Measurements from ENCODE around the gene CHRNA10. TPM values are rescaled to one million over a fixed set of nuclear protein-coding genes. Genes with fewer than 3 reads are reported as not detected.

The CHRNA10 gene
- total RNA-seq, 1 experiment from 2014 or later: 6.8 TPM

GRCh38 chr11:3623767-3624458 lies 47.3 kb downstream of the CHRNA10 start:
- TF ChIP-seq TCF7L2 (IDR thresholded peaks at IDR 0.05; ENCODE audit: low read depth, low read length) (no peak), CTCF (IDR thresholded peaks at IDR 0.05) (no peak), REST (IDR thresholded peaks at IDR 0.05; ENCODE audit: insufficient read depth in 1 of 2, low read depth in 2 of 2, low read length in 1 of 2) (no peak), SIN3A (IDR thresholded peaks at IDR 0.05; ENCODE audit: borderline replicate concordance, insufficient read depth, low read depth, low read length) (no peak), POLR2AphosphoS5 (IDR thresholded peaks at IDR 0.05; ENCODE audit: low read depth, low read length) (no peak)
- no TSS peak for BruUV-seq (replicated peaks)
- H3K4me3 ChIP-seq (ENCODE audit: low read depth in 2 of 2, low read length in 2 of 2): no peak overlapping the region
- DNase-seq (ENCODE audit: low read depth, low spot score) (no peak), ATAC-seq (no peak)
- H3K36me3 ChIP-seq (ENCODE audit: control insufficient read depth, insufficient read depth, low read length): no peaks in the 10 kb centered on the region
- H3K27me3 ChIP-seq (ENCODE audit: control insufficient read depth, insufficient read depth, low read length): no peaks in the 10 kb centered on the region
- intact Hi-C loops (cut with micrococcal nuclease; ENCODE audit: unreplicated experiment): no loop called here
- no peaks in the 10 kb centered on the region for H3K9me3 ChIP-seq (ENCODE audit: control insufficient read depth, insufficient read depth, low read depth, low read length)
- ChIA-PET CTCF (no interaction called here), POLR2A (no interaction called here)
- H3K4me1 ChIP-seq (ENCODE audit: control insufficient read depth, insufficient read depth, low read length): no peaks in the 10 kb centered on the region
- in situ Hi-C loops (cut with HindIII; ENCODE audit: low pct_unique_long_range_greater_than_20kb, low sequenced_read_pairs): no loop called here
- H3K27ac ChIP-seq (ENCODE audit: low read length): no peak overlapping the region

GRCh38 chr11:3623121-3623520 lies 48.1 kb downstream of the CHRNA10 start:
- DNase-seq (ENCODE audit: low read depth, low spot score) (no peak), ATAC-seq (no peak)
- ChIA-PET CTCF (no interaction called here), POLR2A (no interaction called here)
- no TSS peak for BruUV-seq (replicated peaks)
- Histone ChIP-seq H3K4me1 (ENCODE audit: control insufficient read depth, insufficient read depth, low read length) (no peaks in the 10 kb centered on the region), H3K9me3 (ENCODE audit: control insufficient read depth, insufficient read depth, low read depth, low read length) (no peaks in the 10 kb centered on the region), H3K36me3 (ENCODE audit: control insufficient read depth, insufficient read depth, low read length) (no peaks in the 10 kb centered on the region), H3K27me3 (ENCODE audit: control insufficient read depth, insufficient read depth, low read length) (no peaks in the 10 kb centered on the region), H3K4me3 (ENCODE audit: low read depth in 2 of 2, low read length in 2 of 2) (no peak overlapping the region), H3K27ac (ENCODE audit: low read length) (no peak overlapping the region)
- in situ Hi-C loops (cut with HindIII; ENCODE audit: low pct_unique_long_range_greater_than_20kb, low sequenced_read_pairs) (no loop called here), intact Hi-C loops (cut with micrococcal nuclease; ENCODE audit: unreplicated experiment) (no loop called here)
- no peak for TF ChIP-seq TCF7L2 (IDR thresholded peaks at IDR 0.05; ENCODE audit: low read depth, low read length)
- TF ChIP-seq POLR2AphosphoS5 (IDR thresholded peaks at IDR 0.05; ENCODE audit: low read depth, low read length): no peak
- TF ChIP-seq SIN3A (IDR thresholded peaks at IDR 0.05; ENCODE audit: borderline replicate concordance, insufficient read depth, low read depth, low read length): no peak
- no peak for TF ChIP-seq CTCF (IDR thresholded peaks at IDR 0.05)
- no peak for TF ChIP-seq REST (IDR thresholded peaks at IDR 0.05; ENCODE audit: insufficient read depth in 1 of 2, low read depth in 2 of 2, low read length in 1 of 2)

Data from Panc1 (cell line).